ENCODE measurements around the gene GFOD2. TPM values are rescaled to one million over a fixed set of nuclear protein-coding genes. Genes with fewer than 3 reads are reported as not detected.

Gene GFOD2
- total and polyA plus RNA-seq, 2 of the 8 experiments (the other 6 are each of a cell fraction or from before 2014, with no cell fraction given) = 21.4 to 33.2 TPM

- TF ChIP-seq CHD7 (IDR thresholded peaks at IDR 0.05; ENCODE audit: insufficient replicate concordance, low read length) (no peak), SP4 (IDR thresholded peaks at IDR 0.05; ENCODE audit: low read length) (no peak), RFX5 (IDR thresholded peaks at IDR 0.05; ENCODE audit: borderline replicate concordance, low read depth, low read length) (no peak), BCL11A (IDR thresholded peaks at IDR 0.05; ENCODE audit: low read depth in 2 of 2, low read length in 2 of 2) (no peak), JUND (IDR thresholded peaks at IDR 0.05; ENCODE audit: low read length) (no peak), EGR1 (IDR thresholded peaks at IDR 0.05; ENCODE audit: borderline replicate concordance, low read depth, low read length) (no peak), SP1 (IDR thresholded peaks at IDR 0.05; ENCODE audit: low read depth, low read length) (no peak), TAF7 (optimal IDR thresholded peaks at IDR 0.05; ENCODE audit: borderline replicate concordance, low read depth, low read length) (no peak), NRF1 (IDR thresholded peaks at IDR 0.05; ENCODE audit: low read depth, low read length) (no peak), GABPA (IDR thresholded peaks at IDR 0.05; ENCODE audit: borderline replicate concordance, insufficient read depth, low read length) (no peak), USF2 (IDR thresholded peaks at IDR 0.05; ENCODE audit: low read length) (no peak)
Measured at GRCh38 chr16:67758966-67759365, 39.9 kb upstream of the GFOD2 start (continued).

All from H1 (cell line).